ENCODE results near the gene CDKN3.
"Not testable (repeated sequence)": the region's sequence is repeated elsewhere in the genome, so short reads cannot be mapped to it uniquely, and the experiment has no call there.

The CDKN3 gene

DNA sequence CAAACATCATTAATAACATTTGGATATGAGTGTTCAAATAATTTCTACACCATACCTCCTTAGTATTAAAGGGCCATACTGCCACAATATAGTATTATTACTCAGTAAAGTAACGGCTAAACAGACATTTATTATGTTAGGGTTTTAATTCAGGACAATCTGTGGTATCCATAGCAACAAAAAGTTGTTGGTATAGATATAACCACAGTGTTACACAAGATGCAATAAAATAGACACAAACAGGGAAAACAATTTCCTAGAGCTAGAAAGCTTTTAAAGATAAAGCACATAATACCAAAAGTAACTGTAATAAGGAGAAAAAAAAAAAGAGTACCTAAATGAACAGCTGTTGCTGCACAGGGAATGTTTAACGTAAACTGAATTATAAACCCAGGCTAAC is 28.3 kb downstream of the CDKN3 start:
- no peak for DNase-seq (ENCODE audit: low read depth)
- no peak overlapping the region for H3K4me3 ChIP-seq (ENCODE audit: low read depth, low read length)
- TF ChIP-seq, protein P1, sequence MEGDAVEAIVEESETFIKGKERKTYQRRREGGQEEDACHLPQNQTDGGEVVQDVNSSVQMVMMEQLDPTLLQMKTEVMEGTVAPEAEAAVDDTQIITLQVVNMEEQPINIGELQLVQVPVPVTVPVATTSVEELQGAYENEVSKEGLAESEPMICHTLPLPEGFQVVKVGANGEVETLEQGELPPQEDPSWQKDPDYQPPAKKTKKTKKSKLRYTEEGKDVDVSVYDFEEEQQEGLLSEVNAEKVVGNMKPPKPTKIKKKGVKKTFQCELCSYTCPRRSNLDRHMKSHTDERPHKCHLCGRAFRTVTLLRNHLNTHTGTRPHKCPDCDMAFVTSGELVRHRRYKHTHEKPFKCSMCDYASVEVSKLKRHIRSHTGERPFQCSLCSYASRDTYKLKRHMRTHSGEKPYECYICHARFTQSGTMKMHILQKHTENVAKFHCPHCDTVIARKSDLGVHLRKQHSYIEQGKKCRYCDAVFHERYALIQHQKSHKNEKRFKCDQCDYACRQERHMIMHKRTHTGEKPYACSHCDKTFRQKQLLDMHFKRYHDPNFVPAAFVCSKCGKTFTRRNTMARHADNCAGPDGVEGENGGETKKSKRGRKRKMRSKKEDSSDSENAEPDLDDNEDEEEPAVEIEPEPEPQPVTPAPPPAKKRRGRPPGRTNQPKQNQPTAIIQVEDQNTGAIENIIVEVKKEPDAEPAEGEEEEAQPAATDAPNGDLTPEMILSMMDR (IDR thresholded peaks at IDR 0.05; ENCODE audit: low read depth, low read length, missing control alignments) = no peak

- H3K4me3 ChIP-seq (ENCODE audit: low read depth, low read length) = no peak overlapping the region
- TF ChIP-seq, protein P1 (IDR thresholded peaks at IDR 0.05; ENCODE audit: low read depth, low read length, missing control alignments) = no peak
- no peak for DNase-seq (ENCODE audit: low read depth)
These were observed 28.9 kb downstream of the CDKN3 start for GRCh38 chr14:54425537-54426274.

- no peak for DNase-seq (ENCODE audit: low read depth)
- H3K4me3 ChIP-seq (ENCODE audit: low read depth, low read length) = no peak overlapping the region
- TF ChIP-seq, protein P1 (IDR thresholded peaks at IDR 0.05; ENCODE audit: low read depth, low read length, missing control alignments) = no peak
These were observed 31.1 kb downstream of the CDKN3 start for GRCh38 chr14:54427871-54428270.

GRCh38 chr14:54428527-54428926 is 31.7 kb downstream of the CDKN3 start:
- TF ChIP-seq, protein P1 (IDR thresholded peaks at IDR 0.05; ENCODE audit: low read depth, low read length, missing control alignments) = no peak
- DNase-seq (ENCODE audit: low read depth) = no peak
- H3K4me3 ChIP-seq (ENCODE audit: low read depth, low read length) = no peak overlapping the region

- TF ChIP-seq, protein P1 (IDR thresholded peaks at IDR 0.05; ENCODE audit: low read depth, low read length, missing control alignments) = no peak
- peak overlapping the region; percentile 17; the same call in 1 of the 2 replicates for H3K4me3 ChIP-seq (ENCODE audit: low read depth, low read length)
- no peak for DNase-seq (ENCODE audit: low read depth)
These were observed 38.7 kb downstream of the CDKN3 start for GRCh38 chr14:54435500-54435981.

GRCh38 chr14:54437954-54438353 is 41.1 kb downstream of the CDKN3 start:
- not testable (repeated sequence) for DNase-seq (ENCODE audit: low read depth); H3K4me3 ChIP-seq (ENCODE audit: low read depth, low read length)

GRCh38 chr14:54438703-54439102 is 41.9 kb downstream of the CDKN3 start:
- H3K4me3 ChIP-seq (ENCODE audit: low read depth, low read length) = no peak overlapping the region
- TF ChIP-seq, protein P1 (IDR thresholded peaks at IDR 0.05; ENCODE audit: low read depth, low read length, missing control alignments) = no peak
- DNase-seq (ENCODE audit: low read depth) = no peak

Measured in GM12864 (cell line).